Tibial nerve (tissue), 4 donors: ENCODE data around the gene GMDS. TPM values are rescaled to one million over a fixed set of nuclear protein-coding genes. Genes with fewer than 3 reads are reported as not detected.

ENCODE experiments used
- DNase-seq, 2 donors: peaks; one replicate each; pipeline ENCODE4 v3.0.0-alpha.2; 2019; ENCODE audit warnings: low spot score in 2 of 2
- H3K27ac ChIP-seq, 4 donors: fragments of 200-600 bp; sonication (generic) in 3 of 4; one replicate each; pipeline ENCODE4 v1.5.1; 2017 to 2019; ENCODE audit warnings: mild to moderate bottlenecking in 1 of 4
- H3K27me3 ChIP-seq, 2 donors: fragments of 200-600 bp; sonication (generic) in 1 of 2; one replicate each; pipeline versions ENCODE4 v1.5.1 to v1.6.0; 2017 to 2019
- H3K36me3 ChIP-seq, 3 donors: fragments of 200-600 bp; sonication (generic); one replicate each; pipeline ENCODE4 v1.5.1; 2018 to 2019
- H3K4me1 ChIP-seq, 4 donors: fragments of 200-600 bp; sonication (generic) in 3 of 4; one replicate each; pipeline ENCODE4 v1.5.1; 2017 to 2019
- H3K4me3 ChIP-seq, 4 donors: fragments of 200-600 bp; sonication (generic) in 3 of 4; one replicate each; pipeline ENCODE4 v1.5.1; 2017 to 2019; ENCODE audit warnings: mild to moderate bottlenecking in 1 of 4, moderate library complexity in 1 of 4
- H3K9me3 ChIP-seq, 4 donors: fragments of 200-600 bp; sonication (generic) in 3 of 4; one replicate each; pipeline ENCODE4 v1.5.1; 2017 to 2019
- CTCF ChIP-seq, 5 experiments: fragments of 200-600 bp in 3 of 5; fragments of 450-650 bp in 2 of 5; sonication (generic) in 3 of 5; IDR thresholded peaks; one replicate each; pipeline ENCODE4 v1.5.1; 2016 to 2019; ENCODE audit warnings: antibody characterized with exemption in 5 of 5, mild to moderate bottlenecking in 3 of 5, moderate library complexity in 2 of 5
- EP300 ChIP-seq, 2 donors: sonication (generic); formaldehyde crosslinking; IDR thresholded peaks; one replicate each; pipeline ENCODE4 v1.6.1; 2017; ENCODE audit warnings: antibody characterized with exemption in 2 of 2, mild to moderate bottlenecking in 1 of 2
- POLR2A ChIP-seq, 2 donors: fragments of 450-650 bp; IDR thresholded peaks; one replicate each; pipeline ENCODE4 v1.6.1; 2017; ENCODE audit warnings: antibody characterized with exemption in 2 of 2, mild to moderate bottlenecking in 2 of 2, moderate library complexity in 2 of 2
- WGBS, 2 donors: methylation state at CpG; one replicate each; pipeline ENCODE4 v1.1.5; 2018; 5-methylcytosine and 5-hydroxymethylcytosine counted together
- total RNA-seq, 4 donors: library from RNA; depleted of rRNA; stranded (reverse); fragments of >200 nt; gene quantifications; one replicate each; pipeline ENCODE4 v1.1.0, GENCODE V29; 2016

GMDS gene
- total RNA-seq, 4 donors from 2014 or later = 14.9 to 46.5 (median 32.8) TPM

- no peaks in the 10 kb centered on the region for H3K9me3 ChIP-seq
- H3K4me3 ChIP-seq = no peak overlapping the region
- H3K36me3 ChIP-seq = no peaks in the 10 kb centered on the region
- WGBS, 2 donors = 93 to 95% methylated on average over 4 of the region's 4 CpGs
- DNase-seq = no peak
- no peaks in the 10 kb centered on the region for H3K27me3 ChIP-seq
- no peak overlapping the region for H3K27ac ChIP-seq
- TF ChIP-seq EP300 (IDR thresholded peaks at IDR 0.05) = no peak
- H3K4me1 ChIP-seq = peaks cover 0 to 4% (median 0%) of the 10 kb centered on the region in 4 donors
Observed at GRCh38 chr6:2178125-2178524, 67.3 kb downstream of the GMDS start.

- 89 to 90% methylated on average over 2 of the region's 2 CpGs for WGBS, 2 donors
- no peak overlapping the region for H3K4me3 ChIP-seq
- no peaks in the 10 kb centered on the region for H3K36me3 ChIP-seq
- no peaks in the 10 kb centered on the region for H3K9me3 ChIP-seq
- no peaks in the 10 kb centered on the region for H3K27me3 ChIP-seq
- DNase-seq = no peak
- TF ChIP-seq EP300 (IDR thresholded peaks at IDR 0.05) (no peak), POLR2A (IDR thresholded peaks at IDR 0.05) (no peak), CTCF (IDR thresholded peaks at IDR 0.05) (no peak)
- H3K27ac ChIP-seq = no peak overlapping the region
- H3K4me1 ChIP-seq = peaks cover 0 to 4% (median 0%) of the 10 kb centered on the region in 4 donors
Observed at GRCh38 chr6:2175825-2176224, 69.6 kb downstream of the GMDS start.

- 81 to 87% methylated on average over 4 of the region's 4 CpGs for WGBS, 2 donors
- no peak for TF ChIP-seq CTCF (IDR thresholded peaks at IDR 0.05)
- no peak for TF ChIP-seq EP300 (IDR thresholded peaks at IDR 0.05)
- TF ChIP-seq POLR2A (IDR thresholded peaks at IDR 0.05) = no peak
- H3K9me3 ChIP-seq = no peaks in the 10 kb centered on the region
- DNase-seq = no peak
- H3K27ac ChIP-seq = no peak overlapping the region
- H3K27me3 ChIP-seq = no peaks in the 10 kb centered on the region
- no peak overlapping the region for H3K4me3 ChIP-seq
- H3K36me3 ChIP-seq = no peaks in the 10 kb centered on the region
- H3K4me1 ChIP-seq = no peaks in the 10 kb centered on the region
Observed at GRCh38 chr6:2173203-2173961, 72.0 kb downstream of the GMDS start.

GRCh38 chr6:2171728-2172127 lies 73.7 kb downstream of the GMDS start:
- no peak overlapping the region for H3K4me3 ChIP-seq
- DNase-seq = no peak
- no peak for TF ChIP-seq POLR2A (IDR thresholded peaks at IDR 0.05)

GRCh38 chr6:2168480-2168879 lies 76.9 kb downstream of the GMDS start:
- no peak for DNase-seq
- no peak overlapping the region for H3K27ac ChIP-seq
- TF ChIP-seq EP300 (IDR thresholded peaks at IDR 0.05) (no peak), POLR2A (IDR thresholded peaks at IDR 0.05) (no peak), CTCF (IDR thresholded peaks at IDR 0.05) (no peak)
- no peak overlapping the region for H3K4me3 ChIP-seq
- no peaks in the 10 kb centered on the region for H3K36me3 ChIP-seq
- H3K27me3 ChIP-seq = no peaks in the 10 kb centered on the region
- H3K9me3 ChIP-seq = no peaks in the 10 kb centered on the region
- H3K4me1 ChIP-seq = no peaks in the 10 kb centered on the region

More at GRCh38 chr6:2171728-2172127, 73.7 kb downstream of the GMDS start:
- H3K27ac ChIP-seq = no peak overlapping the region
- no peaks in the 10 kb centered on the region for H3K9me3 ChIP-seq
- no peaks in the 10 kb centered on the region for H3K4me1 ChIP-seq
- no peaks in the 10 kb centered on the region for H3K27me3 ChIP-seq
- 79 to 80% methylated on average over 5 of the region's 5 CpGs for WGBS, 2 donors
- H3K36me3 ChIP-seq = no peaks in the 10 kb centered on the region

- Histone ChIP-seq H3K4me1 (peaks cover 0 to 11% (median 0%) of the 10 kb centered on the region in 4 donors), H3K9me3 (no peaks in the 10 kb centered on the region), H3K27me3 (no peaks in the 10 kb centered on the region), H3K36me3 (no peaks in the 10 kb centered on the region), H3K4me3 (no peak overlapping the region), H3K27ac (no peak overlapping the region)
- DNase-seq = no peak
- no peak for TF ChIP-seq EP300 (IDR thresholded peaks at IDR 0.05)
- TF ChIP-seq POLR2A (IDR thresholded peaks at IDR 0.05) = no peak
- no peak for TF ChIP-seq CTCF (IDR thresholded peaks at IDR 0.05)
- 63 to 77% methylated on average over 1 of the region's 1 CpG for WGBS, 2 donors
Observed at GRCh38 chr6:2166717-2167116, 78.7 kb downstream of the GMDS start.
